ENCODE data around the gene BLTP3A. TPM values are rescaled to one million over a fixed set of nuclear protein-coding genes. Genes with fewer than 3 reads are reported as not detected.

BLTP3A gene
- total and polyA plus RNA-seq, 2 of the 13 experiments (the other 11 are each of a cell fraction or from before 2014, with no cell fraction given): 22.1 to 24.0 TPM

GRCh38 chr6:34791701-34792604 lies at the start of gene BLTP3A (continued):
- TF ChIP-seq ZNF407 (CRISPR knock-in tag; IDR thresholded peaks at IDR 0.05; ENCODE audit: not compliant biosample characterization) (peak; percentile 10), NR0B2 (CRISPR knock-in tag; IDR thresholded peaks at IDR 0.05) (peak; percentile 77), MAFK (conservative IDR thresholded peaks at IDR 0.05 in 1 of 2, IDR thresholded peaks at IDR 0.05 in 1 of 2; ENCODE audit: low read length in 2 of 2) (no peak), ZNF883 (CRISPR knock-in tag; IDR thresholded peaks at IDR 0.05; ENCODE audit: not compliant biosample characterization) (peak; percentile 94), MYPOP (CRISPR knock-in tag; IDR thresholded peaks at IDR 0.05) (peak; percentile 47; the same call in 1 of the 2 replicates), ZNF3 (CRISPR knock-in tag; IDR thresholded peaks at IDR 0.05) (no peak), WIZ (CRISPR knock-in tag; IDR thresholded peaks at IDR 0.05) (peak; percentile 73; the same call in 1 of the 2 replicates), BCLAF1 (IDR thresholded peaks at IDR 0.05) (no peak), MIER3 (CRISPR knock-in tag; IDR thresholded peaks at IDR 0.05; ENCODE audit: borderline replicate concordance) (0 out of 2 replicates have a peak, but pooled peaks have one; percentile 31), ZFP36L2 (CRISPR knock-in tag; IDR thresholded peaks at IDR 0.05) (no peak), USF2 (IDR thresholded peaks at IDR 0.05; ENCODE audit: low read depth, low read length) (no peak), USF2 (CRISPR knock-in tag; IDR thresholded peaks at IDR 0.05; ENCODE audit: borderline replicate concordance) (no peak)

All from HepG2 (cell line).